Measurements from ENCODE around the gene HOXD1. TPM values are rescaled to one million over a fixed set of nuclear protein-coding genes. Genes with fewer than 3 reads are reported as not detected.

The HOXD1 gene
- total and polyA plus RNA-seq, 11 donors = 0.08 to 0.51 (median 0.19) TPM; not detected in 6

- no peak overlapping the region for H3K4me3 ChIP-seq
- intact Hi-C loops (cut with DNase I) = no loop called here
- H3K36me3 ChIP-seq = no peaks in the 10 kb centered on the region
- H3K27ac ChIP-seq = no peak overlapping the region
- WGBS, 4 donors = 87 to 90% (median 87%) methylated on average over 4 of the region's 4 CpGs
- H3K9me3 ChIP-seq = no peaks in the 10 kb centered on the region
- DNase-seq (no peak), ATAC-seq (no peak)
- H3K27me3 ChIP-seq = peaks cover 0 to 22% (median 0%) of the 10 kb centered on the region in 9 donors
- H3K4me1 ChIP-seq = no peaks in the 10 kb centered on the region
- TF ChIP-seq CTCF (IDR thresholded peaks at IDR 0.05) = no peak
- TF ChIP-seq POLR2A (IDR thresholded peaks at IDR 0.05) = no peak
These were observed 50.6 kb downstream of the HOXD1 start for GRCh38 chr2:176239031-176239430.

- intact Hi-C loops (cut with DNase I) = no loop called here
- H3K27me3 ChIP-seq = peaks cover 0 to 21% (median 0%) of the 10 kb centered on the region in 9 donors
- ATAC-seq = no peak
These were observed 51.8 kb downstream of the HOXD1 start for GRCh38 chr2:176240301-176240700.

More at GRCh38 chr2:176240301-176240700, 51.8 kb downstream of the HOXD1 start:
- no peaks in the 10 kb centered on the region for H3K9me3 ChIP-seq
- H3K4me3 ChIP-seq = no peak overlapping the region
- no peaks in the 10 kb centered on the region for H3K4me1 ChIP-seq
- 63 to 79% (median 69%) methylated on average over 1 of the region's 1 CpG for WGBS, 4 donors
- TF ChIP-seq CTCF (IDR thresholded peaks at IDR 0.05) (no peak), POLR2A (IDR thresholded peaks at IDR 0.05) (no peak)
- no peak for DNase-seq
- no peaks in the 10 kb centered on the region for H3K36me3 ChIP-seq
- H3K27ac ChIP-seq = no peak overlapping the region

MicroRNAs within 50 kb of the gene (microRNA counts, 767-probe panel; counts per million panel counts)
- 2,769 to 2,827 counts per million in 2 donors for microRNA hsa-miR-10b-5p

Small RNA genes lying within 50 kb of the gene (microRNA-seq; reads per million reads assigned to microRNA genes)
- 1,353 to 4,799 (median 2,376) reads per million in 4 donors for gene MIR10B

Other genes starting within 250 kb of the HOXD1 start
- 10 to 100 TPM; 16.3 to 45.6 (median 33.5) TPM for gene LNPK, start 186.4 kb upstream of the HOXD1 start, total RNA-seq
- 1 to 10 TPM; 5.0 to 9.7 TPM for gene LNPK, start 186.4 kb upstream of the HOXD1 start, polyA plus RNA-seq
- gene EVX2, start 104.7 kb upstream of the HOXD1 start, total RNA-seq = under 1 TPM in 1 of 9 donors, not detected in 8; 0.06 TPM
- not detected for gene EVX2, start 104.7 kb upstream of the HOXD1 start, polyA plus RNA-seq
- not detected for gene HOXD13, start 95.9 kb upstream of the HOXD1 start, total RNA-seq
- not detected for gene HOXD13, start 95.9 kb upstream of the HOXD1 start, polyA plus RNA-seq
- gene HOXD12, start 88.9 kb upstream of the HOXD1 start, total RNA-seq = not detected
- not detected for gene HOXD12, start 88.9 kb upstream of the HOXD1 start, polyA plus RNA-seq
- gene HOXD11, start 81.4 kb upstream of the HOXD1 start, total RNA-seq = not detected
- gene HOXD11, start 81.4 kb upstream of the HOXD1 start, polyA plus RNA-seq = not detected
- gene HOXD10, start 71.9 kb upstream of the HOXD1 start, total RNA-seq = under 1 TPM in 1 of 9 donors, not detected in 8; 0.43 TPM
- gene HOXD10, start 71.9 kb upstream of the HOXD1 start, polyA plus RNA-seq = under 1 TPM in 1 of 2 donors, not detected in 1; 0.03 TPM
- gene HOXD9, start 65.9 kb upstream of the HOXD1 start, total RNA-seq = under 1 TPM in 2 of 9 donors, not detected in 7; 0.40 to 0.43 TPM
- gene HOXD9, start 65.9 kb upstream of the HOXD1 start, polyA plus RNA-seq = under 1 TPM in 1 of 2 donors, not detected in 1; 0.23 TPM
- gene HOXD8, start 59.0 kb upstream of the HOXD1 start, total RNA-seq = 1 to 10 TPM in 3 of 9 donors, under 1 TPM in 6; 0.37 to 1.8 (median 0.59) TPM
- gene HOXD8, start 59.0 kb upstream of the HOXD1 start, polyA plus RNA-seq = under 1 TPM; 0.21 to 0.42 TPM
- under 1 TPM in 7 of 9 donors, not detected in 2; 0.17 to 0.96 (median 0.42) TPM for gene HOXD4, start 37.1 kb upstream of the HOXD1 start, total RNA-seq
- under 1 TPM; 0.10 to 0.19 TPM for gene HOXD4, start 37.1 kb upstream of the HOXD1 start, polyA plus RNA-seq
- gene HOXD3, start 31.4 kb upstream of the HOXD1 start, total RNA-seq = 1 to 10 TPM in 2 of 9 donors, under 1 TPM in 7; 0.35 to 1.4 (median 0.56) TPM
- gene HOXD3, start 31.4 kb upstream of the HOXD1 start, polyA plus RNA-seq = under 1 TPM; 0.04 to 0.30 TPM
- 10 to 100 TPM; 37.6 to 57.8 (median 43.2) TPM for gene MTX2, start 80.8 kb downstream of the HOXD1 start, total RNA-seq
- 10 to 100 TPM; 74.4 to 79.7 TPM for gene MTX2, start 80.8 kb downstream of the HOXD1 start, polyA plus RNA-seq